ENCODE results near the gene DUSP5.

- TF ChIP-seq CTCF (IDR thresholded peaks at IDR 0.05 in 2 of 3, conservative IDR thresholded peaks at IDR 0.05 in 1 of 3; ENCODE audit: borderline replicate concordance in 1 of 3, insufficient read depth in 1 of 3, low read depth in 2 of 3, low read length in 2 of 3): no peak
- no peak for TF ChIP-seq POLR2A (IDR thresholded peaks at IDR 0.05; ENCODE audit: borderline replicate concordance, extremely low read depth, insufficient read depth, insufficient read length)
- TF ChIP-seq REST (IDR thresholded peaks at IDR 0.05; ENCODE audit: low read depth): no peak
- no peak for TF ChIP-seq EZH2phosphoT487 (IDR thresholded peaks at IDR 0.05; ENCODE audit: borderline replicate concordance)
- TF ChIP-seq POLR2AphosphoS5 (IDR thresholded peaks at IDR 0.05; ENCODE audit: low read depth, low read length): peak; percentile 55; the same call in 1 of the 2 replicates
- TF ChIP-seq EZH2 (IDR thresholded peaks at IDR 0.05): no peak
- TF ChIP-seq SIN3A (IDR thresholded peaks at IDR 0.05; ENCODE audit: low read depth): no peak
Observed at GRCh38 chr10:110513949-110514348, 16.2 kb downstream of the DUSP5 start.

All from HCT116 (cell line).